IMR-90 (cell line): ENCODE results near the gene PRM2. TPM values are rescaled to one million over a fixed set of nuclear protein-coding genes. Genes with fewer than 3 reads are reported as not detected.

Experiments
- ATAC-seq: fragments of 200-7000 bp; cut with Tn5 transposase; 2 replicates; pipeline ENCODE4 v1.9.1; 2020; ENCODE audit warnings: low read depth, mild to moderate bottlenecking, moderate library complexity
- BruUV-seq: library from RNA; stranded (reverse); fragments of 400-500 nt; replicated peaks from 2 replicates; lab custom pipeline; 2021; lab: Mats Ljungman, UMichigan
- CTCF ChIA-PET: fragments of 300-600 bp; formaldehyde crosslinking; extraction: SDS; loops from one replicate; lab custom pipeline; 2021; ENCODE audit warnings: antibody characterized with exemption; lab: Yijun Ruan, JAX
- POLR2A ChIA-PET: fragments of 300-600 bp; sonication (Branson Sonifier 250); formaldehyde crosslinking; loops from one replicate; lab custom pipeline; 2022; ENCODE audit warnings: antibody characterized with exemption; ENCODE audit not compliant: unreplicated experiment; lab: Charles Lee
- DNase-seq: peaks from one replicate; pipeline ENCODE4 v3.0.0; 2013
- H2AFZ ChIP-seq: replicated peaks from 2 replicates; pipeline ENCODE3; 2013; ENCODE audit warnings: low read length, mild to moderate bottlenecking; ENCODE audit not compliant: poor library complexity
- H2AK5ac ChIP-seq: 2 replicates; pipeline ENCODE4 v1.6.1; 2013; ENCODE audit warnings: low read depth, low read length, inconsistent platforms
- H2AK9ac ChIP-seq: replicated peaks from 2 replicates; pipeline ENCODE3; 2013; ENCODE audit warnings: mild to moderate bottlenecking, low read depth, low read length, moderate library complexity; ENCODE audit not compliant: poor library complexity
- H2BK120ac ChIP-seq: 2 replicates; pipeline ENCODE4 v1.6.1; 2013; ENCODE audit warnings: low read depth, low read length, inconsistent platforms
- H2BK15ac ChIP-seq: 3 replicates; pipeline ENCODE4 v1.6.1; 2013; ENCODE audit warnings: low read depth, low read length, inconsistent platforms
- H2BK20ac ChIP-seq: 2 replicates; pipeline ENCODE4 v1.6.1; 2013; ENCODE audit warnings: low read depth, mild to moderate bottlenecking, inconsistent platforms, low read length, moderate library complexity
- H2BK5ac ChIP-seq: 2 replicates; pipeline ENCODE4 v1.6.1; 2013; ENCODE audit warnings: mild to moderate bottlenecking, low read depth, low read length, inconsistent platforms; ENCODE audit not compliant: poor library complexity, severe bottlenecking
- H3K14ac ChIP-seq: replicated peaks from 2 replicates; pipeline ENCODE4 v1.6.1; 2013; ENCODE audit warnings: low read depth, low read length, inconsistent platforms
- H3K18ac ChIP-seq: 2 replicates; pipeline ENCODE4 v1.6.1; 2013; ENCODE audit warnings: low read depth, low read length, control low read depth
- H3K23ac ChIP-seq: 2 replicates; pipeline ENCODE4 v1.6.1; 2013; ENCODE audit warnings: low read depth, low read length, inconsistent platforms
- H3K27ac ChIP-seq: 2 replicates; pipeline ENCODE4 v1.5.1; 2013; ENCODE audit warnings: mild to moderate bottlenecking, control low read depth, low read length; ENCODE audit not compliant: insufficient read depth
- H3K27me3 ChIP-seq: 2 replicates; pipeline ENCODE4 v1.6.1; 2013; ENCODE audit warnings: low read length; ENCODE audit not compliant: control insufficient read depth, insufficient read depth
- H3K36me3 ChIP-seq: 2 replicates; pipeline ENCODE4 v1.6.1; 2013; ENCODE audit warnings: low read length, mixed read lengths; ENCODE audit not compliant: control insufficient read depth, insufficient read depth
- H3K4ac ChIP-seq: 2 replicates; pipeline ENCODE4 v1.6.1; 2013; ENCODE audit warnings: low read depth, low read length, inconsistent platforms
- H3K4me1 ChIP-seq: 2 replicates; pipeline ENCODE4 v1.6.1; 2013; ENCODE audit warnings: low read length, mixed read lengths; ENCODE audit not compliant: control insufficient read depth, insufficient read depth
- H3K4me2 ChIP-seq: 2 replicates; pipeline ENCODE4 v1.6.1; 2013; ENCODE audit warnings: low read depth, mild to moderate bottlenecking, control low read depth, low read length, moderate library complexity
- H3K4me3 ChIP-seq: 2 replicates; pipeline ENCODE4 v1.5.1; 2013; ENCODE audit warnings: low read depth, mild to moderate bottlenecking, control low read depth, low read length, moderate library complexity; ENCODE audit not compliant: insufficient read depth
- H3K56ac ChIP-seq: 2 replicates; pipeline ENCODE4 v1.6.1; 2013; ENCODE audit warnings: low read length, inconsistent platforms; ENCODE audit not compliant: insufficient read depth; ENCODE audit errors: extremely low read depth
- H3K79me1 ChIP-seq, 2 experiments: 2 replicates each; pipeline ENCODE4 v1.6.1; 2013; ENCODE audit warnings: low read length in 2 of 2, inconsistent platforms in 1 of 2, low read depth in 1 of 2
- H3K9ac ChIP-seq: 2 replicates; pipeline ENCODE4 v1.6.1; 2013; ENCODE audit warnings: low read depth, low read length, control low read depth
- H3K9me1 ChIP-seq: 2 replicates; pipeline ENCODE4 v1.6.1; 2013; ENCODE audit warnings: low read length, inconsistent platforms; ENCODE audit not compliant: insufficient read depth
- H3K9me3 ChIP-seq: 2 replicates; pipeline ENCODE4 v1.6.1; 2013; ENCODE audit warnings: low read length; ENCODE audit not compliant: control insufficient read depth, insufficient read depth
- H4K20me1 ChIP-seq: 2 replicates; pipeline ENCODE4 v1.6.1; 2013; ENCODE audit warnings: low read length, inconsistent platforms; ENCODE audit not compliant: insufficient read depth
- H4K5ac ChIP-seq: 2 replicates; pipeline ENCODE4 v1.6.1; 2013; ENCODE audit warnings: mild to moderate bottlenecking, low read depth, low read length, control low read depth
- H4K8ac ChIP-seq, 2 experiments: 2 replicates each; pipeline ENCODE4 v1.6.1; 2013; ENCODE audit warnings: low read depth in 2 of 2, low read length in 2 of 2, control low read depth in 1 of 2, inconsistent platforms in 1 of 2
- H4K91ac ChIP-seq: 2 replicates; pipeline ENCODE4 v1.6.1; 2013; ENCODE audit warnings: low read depth, low read length, inconsistent platforms; ENCODE audit not compliant: insufficient read depth
- BHLHE40 ChIP-seq: fragments of 150-350 bp; IDR thresholded peaks from 2 replicates; pipeline ENCODE4 v1.6.1; 2016; ENCODE audit warnings: mild to moderate bottlenecking, low read depth, low read length
- CEBPB ChIP-seq: IDR thresholded peaks from 2 replicates; pipeline ENCODE4 v1.6.1; 2012; ENCODE audit warnings: low read depth, low read length, improper control_type of control experiment
- CHD1 ChIP-seq: IDR thresholded peaks from 2 replicates; pipeline ENCODE4 v1.6.1; 2012; ENCODE audit warnings: low read depth, low read length, improper control_type of control experiment
- FOS ChIP-seq: fragments of 150-350 bp; IDR thresholded peaks from 2 replicates; pipeline ENCODE4 v1.6.1; 2016; ENCODE audit warnings: low read depth, low read length
- MAFK ChIP-seq: IDR thresholded peaks from 2 replicates; pipeline ENCODE4 v1.6.1; 2012; ENCODE audit warnings: low read depth, low read length, improper control_type of control experiment
- MAZ ChIP-seq: IDR thresholded peaks from 2 replicates; pipeline ENCODE4 v1.6.1; 2012; ENCODE audit warnings: low read depth, mild to moderate bottlenecking, low read length, improper control_type of control experiment, moderate library complexity, borderline replicate concordance
- MXI1 ChIP-seq: IDR thresholded peaks from 2 replicates; pipeline ENCODE4 v1.6.1; 2012; ENCODE audit warnings: low read depth, mild to moderate bottlenecking, low read length, moderate library complexity, borderline replicate concordance
- NFE2L2 ChIP-seq: fragments of 150-350 bp; IDR thresholded peaks from 2 replicates; pipeline ENCODE4 v1.6.1; 2016; ENCODE audit warnings: low read depth, mild to moderate bottlenecking, low read length
- POLR2A ChIP-seq: IDR thresholded peaks from 2 replicates; pipeline ENCODE4 v1.6.1; 2012; ENCODE audit warnings: mild to moderate bottlenecking, low read depth, low read length
- RAD21 ChIP-seq: IDR thresholded peaks from 2 replicates; pipeline ENCODE4 v1.6.1; 2012; ENCODE audit warnings: low read length, improper control_type of control experiment
- RCOR1 ChIP-seq: IDR thresholded peaks from 2 replicates; pipeline ENCODE4 v1.6.1; 2012; ENCODE audit warnings: mild to moderate bottlenecking, low read length, improper control_type of control experiment; ENCODE audit not compliant: insufficient replicate concordance
- RFX5 ChIP-seq: IDR thresholded peaks from 2 replicates; pipeline ENCODE4 v1.8.0; 2012; ENCODE audit warnings: low read depth, mild to moderate bottlenecking, low read length, moderate library complexity
- WGBS, 2 experiments: methylation state at CpG; one replicate each; pipeline versions ENCODE4 v1.1.5 to v1.1.7; 2013; ENCODE audit warnings: missing lambda C conversion rate in 2 of 2; ENCODE audit not compliant: insufficient read length in 1 of 2; ENCODE audit errors: extremely low coverage in 2 of 2; 5-methylcytosine and 5-hydroxymethylcytosine counted together
- dilution Hi-C: fragments of 300-500 bp; cut with HindIII; formaldehyde crosslinking; loops from one replicate; pipeline ENCODE4 v1.14.3; 2018; ENCODE audit warnings: low sequenced_read_pairs; ENCODE audit not compliant: unreplicated experiment
- in situ Hi-C: fragments of 300-500 bp; cut with MboI; formaldehyde crosslinking; loops from 3 replicates; pipeline ENCODE4 v1.14.3; 2019; ENCODE audit warnings: low sequenced_read_pairs, inconsistent platforms, mixed read lengths
- intact Hi-C: fragments of 100-400 bp; cut with micrococcal nuclease; formaldehyde crosslinking; loops from 2 replicates; pipeline ENCODE4 v1.10.0; 2022
- polyA plus RNA-seq, 3 experiments: library from polyadenylated mRNA; depleted of rRNA; stranded (reverse); fragments of >200 nt; gene quantifications; 2 replicates each; pipeline ENCODE4 v1.2.3, GENCODE V29; 2012; ENCODE audit warnings: low replicate concordance in 1 of 3
- total RNA-seq: library from RNA; depleted of rRNA; stranded (reverse); fragments of >200 nt; gene quantifications from 2 replicates; pipeline ENCODE4 v1.2.3, GENCODE V29; 2012
- TF ChIP-seq, protein P1 (sequence below): fragments of 150-350 bp; IDR thresholded peaks from 2 replicates; pipeline ENCODE4 v1.6.1; 2017; ENCODE audit warnings: mild to moderate bottlenecking, antibody characterized with exemption, low read length, low read depth
- TF ChIP-seq, protein P2 (sequence below): conservative IDR thresholded peaks from 2 replicates; pipeline ENCODE4 v1.5.1; 2012; ENCODE audit warnings: mild to moderate bottlenecking, low read depth, low read length, improper control_type of control experiment
- TF ChIP-seq, protein P3 (sequence below): fragments of 150-350 bp; IDR thresholded peaks from 2 replicates; pipeline ENCODE4 v1.6.1; 2016; ENCODE audit warnings: low read depth, mild to moderate bottlenecking, low read length, moderate library complexity, borderline replicate concordance

PRM2 gene
- total and polyA plus RNA-seq, 2 of the 4 experiments (the other 2 are of a cell fraction), result not detected

DNA sequence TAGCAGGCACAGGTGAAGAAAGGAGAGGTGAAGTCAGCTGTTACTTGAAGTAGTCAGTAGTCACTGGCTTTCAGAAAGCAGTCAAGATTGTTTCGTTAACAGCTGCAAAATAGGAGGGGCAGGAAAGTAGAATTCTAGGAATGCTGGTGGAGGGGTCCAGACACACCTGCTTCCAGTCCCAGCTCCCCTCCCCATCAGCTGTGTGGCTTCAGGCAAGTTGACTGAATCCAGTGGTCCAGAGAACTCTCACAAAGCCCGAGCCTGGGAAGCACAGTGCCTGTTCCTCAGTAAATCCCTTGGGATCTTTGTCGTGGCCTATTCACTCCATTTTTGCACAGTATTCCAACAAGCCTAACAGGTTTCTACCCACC is 15.7 kb downstream of the PRM2 start:
- Histone ChIP-seq H3K4ac (no peak overlapping the region), H2AK9ac (no peak overlapping the region), H3K56ac (no peak overlapping the region), H2BK15ac (no peak overlapping the region), H2BK20ac (no peak overlapping the region), H3K4me2 (no peak overlapping the region), H3K27me3 (peaks cover 12% of the 10 kb centered on the region), H4K8ac (no peak overlapping the region), H4K91ac (no peak overlapping the region), H4K20me1 (no peaks in the 10 kb centered on the region; the same call in 1 of the 2 replicates), H3K14ac (no peak overlapping the region), H3K79me1 (peaks cover 0 to 7% of the 10 kb centered on the region in 2 experiments; a peak in 1 of 4 replicates), H3K36me3 (no peaks in the 10 kb centered on the region), H3K9ac (no peak overlapping the region), H3K9me3 (no peaks in the 10 kb centered on the region), H3K18ac (no peak overlapping the region), H2BK5ac (no peak overlapping the region), H3K4me3 (no peak overlapping the region), H2BK120ac (no peak overlapping the region), H3K4me1 (peaks cover 10% of the 10 kb centered on the region), H3K23ac (no peak overlapping the region), H2AK5ac (no peak overlapping the region), H4K5ac (no peak overlapping the region), H2AFZ (peak overlapping the region; percentile 34), H3K9me1 (no peaks in the 10 kb centered on the region), H3K27ac (no peak overlapping the region)
- TF ChIP-seq FOS (no peak), RFX5 (no peak), POLR2A (no peak), MXI1 (no peak), BHLHE40 (no peak), RAD21 (no peak), NFE2L2 (no peak), RCOR1 (no peak), CEBPB (no peak), MAZ (no peak), MAFK (no peak), CHD1 (no peak)
- TF ChIP-seq, protein P1, sequence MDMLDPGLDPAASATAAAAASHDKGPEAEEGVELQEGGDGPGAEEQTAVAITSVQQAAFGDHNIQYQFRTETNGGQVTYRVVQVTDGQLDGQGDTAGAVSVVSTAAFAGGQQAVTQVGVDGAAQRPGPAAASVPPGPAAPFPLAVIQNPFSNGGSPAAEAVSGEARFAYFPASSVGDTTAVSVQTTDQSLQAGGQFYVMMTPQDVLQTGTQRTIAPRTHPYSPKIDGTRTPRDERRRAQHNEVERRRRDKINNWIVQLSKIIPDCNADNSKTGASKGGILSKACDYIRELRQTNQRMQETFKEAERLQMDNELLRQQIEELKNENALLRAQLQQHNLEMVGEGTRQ, result no peak
- TF ChIP-seq, protein P2, sequence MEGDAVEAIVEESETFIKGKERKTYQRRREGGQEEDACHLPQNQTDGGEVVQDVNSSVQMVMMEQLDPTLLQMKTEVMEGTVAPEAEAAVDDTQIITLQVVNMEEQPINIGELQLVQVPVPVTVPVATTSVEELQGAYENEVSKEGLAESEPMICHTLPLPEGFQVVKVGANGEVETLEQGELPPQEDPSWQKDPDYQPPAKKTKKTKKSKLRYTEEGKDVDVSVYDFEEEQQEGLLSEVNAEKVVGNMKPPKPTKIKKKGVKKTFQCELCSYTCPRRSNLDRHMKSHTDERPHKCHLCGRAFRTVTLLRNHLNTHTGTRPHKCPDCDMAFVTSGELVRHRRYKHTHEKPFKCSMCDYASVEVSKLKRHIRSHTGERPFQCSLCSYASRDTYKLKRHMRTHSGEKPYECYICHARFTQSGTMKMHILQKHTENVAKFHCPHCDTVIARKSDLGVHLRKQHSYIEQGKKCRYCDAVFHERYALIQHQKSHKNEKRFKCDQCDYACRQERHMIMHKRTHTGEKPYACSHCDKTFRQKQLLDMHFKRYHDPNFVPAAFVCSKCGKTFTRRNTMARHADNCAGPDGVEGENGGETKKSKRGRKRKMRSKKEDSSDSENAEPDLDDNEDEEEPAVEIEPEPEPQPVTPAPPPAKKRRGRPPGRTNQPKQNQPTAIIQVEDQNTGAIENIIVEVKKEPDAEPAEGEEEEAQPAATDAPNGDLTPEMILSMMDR, result no peak
- TF ChIP-seq, protein P3, sequence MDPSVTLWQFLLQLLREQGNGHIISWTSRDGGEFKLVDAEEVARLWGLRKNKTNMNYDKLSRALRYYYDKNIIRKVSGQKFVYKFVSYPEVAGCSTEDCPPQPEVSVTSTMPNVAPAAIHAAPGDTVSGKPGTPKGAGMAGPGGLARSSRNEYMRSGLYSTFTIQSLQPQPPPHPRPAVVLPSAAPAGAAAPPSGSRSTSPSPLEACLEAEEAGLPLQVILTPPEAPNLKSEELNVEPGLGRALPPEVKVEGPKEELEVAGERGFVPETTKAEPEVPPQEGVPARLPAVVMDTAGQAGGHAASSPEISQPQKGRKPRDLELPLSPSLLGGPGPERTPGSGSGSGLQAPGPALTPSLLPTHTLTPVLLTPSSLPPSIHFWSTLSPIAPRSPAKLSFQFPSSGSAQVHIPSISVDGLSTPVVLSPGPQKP, result no peak
- 100% methylated on average over 1 of the region's 3 CpGs; no CpG with 5 or more reads in 1 of the 2 experiments for WGBS, 2 experiments
- DNase-seq, result no peak
- no TSS peak for BruUV-seq
- ChIA-PET CTCF (interaction anchor here (1.8 kb wide), 1 partner anchor 96 kb away, joined by 5 read pairs; no protein-coding TSS in a partner anchor), POLR2A (no interaction called here)
- intact Hi-C loops, result no loop called here
- dilution Hi-C loops, result no loop called here
- no peak for ATAC-seq
- in situ Hi-C loops, result loop anchor here (5.0 kb wide), 1 partner anchor 47 kb away; no protein-coding TSS in a partner anchor
